OCI-LY7 (cell line): ENCODE data around the gene MTFMT.

Experiments
- CTCF ChIP-seq: fragments of 200-600 bp; sonication (generic); conservative IDR thresholded peaks from 2 replicates; pipeline ENCODE4 v1.5.1; 2014; ENCODE audit warnings: mild to moderate bottlenecking, antibody characterized with exemption, low read length, moderate library complexity, mixed read lengths
- EZH2phosphoT487 ChIP-seq: fragments of 200-600 bp; sonication (generic); IDR thresholded peaks from 2 replicates; pipeline ENCODE4 v1.6.1; 2018; ENCODE audit warnings: low read depth, borderline replicate concordance, mild to moderate bottlenecking, mixed run types, antibody characterized with exemption, low read length, moderate library complexity, mixed read lengths

- TF ChIP-seq CTCF: no peak
- no peak for TF ChIP-seq EZH2phosphoT487
Observed at GRCh38 chr15:65041787-65042186, 12.3 kb upstream of the MTFMT start.
